ENCODE data around the gene STIM1.

The STIM1 gene

DNA sequence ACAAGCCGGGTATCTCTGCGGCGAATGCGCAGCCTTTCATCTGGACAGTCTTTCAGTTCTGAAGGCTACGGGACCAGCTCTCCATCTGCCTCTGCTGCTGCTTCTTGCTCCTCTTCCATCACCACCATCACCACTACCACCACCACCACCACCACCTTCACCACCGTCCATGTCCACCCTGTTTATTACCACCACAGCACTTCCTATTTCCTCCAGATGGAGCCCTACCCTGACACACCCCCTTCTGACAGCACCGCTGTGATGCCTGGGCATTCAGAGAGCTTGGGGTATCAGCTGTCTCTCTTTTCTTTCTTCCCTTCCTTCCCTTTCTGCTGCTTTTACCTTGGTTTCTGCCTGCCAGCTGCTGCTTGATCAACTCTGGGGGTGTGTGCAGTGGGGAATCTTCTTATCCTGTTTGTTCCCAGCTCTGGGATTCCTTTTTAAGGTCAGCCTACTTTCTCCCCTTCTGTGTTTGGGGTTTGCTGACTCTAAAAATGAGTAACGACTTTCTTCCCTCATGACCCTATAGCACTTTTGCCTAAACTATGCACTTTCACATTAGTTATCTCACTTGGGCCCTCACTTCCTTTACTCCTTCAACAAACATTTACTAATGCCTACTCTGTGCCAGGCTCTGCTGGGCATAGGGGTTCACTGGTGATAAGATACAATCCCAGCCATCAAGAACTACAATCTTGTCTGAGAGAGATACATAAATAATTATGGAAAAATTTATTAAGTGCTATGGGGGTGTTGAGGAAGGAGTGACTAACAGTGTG lies 231.3 kb downstream of the STIM1 start:
- no peak for DNase-seq (ENCODE audit: low read depth in 1 of 2, low spot score in 1 of 2)
- no peak overlapping the region for H3K27ac ChIP-seq (replicated peaks)
- no peak for TF ChIP-seq GABPA (IDR thresholded peaks at IDR 0.05; ENCODE audit: low read depth)
- TF ChIP-seq, protein P1, sequence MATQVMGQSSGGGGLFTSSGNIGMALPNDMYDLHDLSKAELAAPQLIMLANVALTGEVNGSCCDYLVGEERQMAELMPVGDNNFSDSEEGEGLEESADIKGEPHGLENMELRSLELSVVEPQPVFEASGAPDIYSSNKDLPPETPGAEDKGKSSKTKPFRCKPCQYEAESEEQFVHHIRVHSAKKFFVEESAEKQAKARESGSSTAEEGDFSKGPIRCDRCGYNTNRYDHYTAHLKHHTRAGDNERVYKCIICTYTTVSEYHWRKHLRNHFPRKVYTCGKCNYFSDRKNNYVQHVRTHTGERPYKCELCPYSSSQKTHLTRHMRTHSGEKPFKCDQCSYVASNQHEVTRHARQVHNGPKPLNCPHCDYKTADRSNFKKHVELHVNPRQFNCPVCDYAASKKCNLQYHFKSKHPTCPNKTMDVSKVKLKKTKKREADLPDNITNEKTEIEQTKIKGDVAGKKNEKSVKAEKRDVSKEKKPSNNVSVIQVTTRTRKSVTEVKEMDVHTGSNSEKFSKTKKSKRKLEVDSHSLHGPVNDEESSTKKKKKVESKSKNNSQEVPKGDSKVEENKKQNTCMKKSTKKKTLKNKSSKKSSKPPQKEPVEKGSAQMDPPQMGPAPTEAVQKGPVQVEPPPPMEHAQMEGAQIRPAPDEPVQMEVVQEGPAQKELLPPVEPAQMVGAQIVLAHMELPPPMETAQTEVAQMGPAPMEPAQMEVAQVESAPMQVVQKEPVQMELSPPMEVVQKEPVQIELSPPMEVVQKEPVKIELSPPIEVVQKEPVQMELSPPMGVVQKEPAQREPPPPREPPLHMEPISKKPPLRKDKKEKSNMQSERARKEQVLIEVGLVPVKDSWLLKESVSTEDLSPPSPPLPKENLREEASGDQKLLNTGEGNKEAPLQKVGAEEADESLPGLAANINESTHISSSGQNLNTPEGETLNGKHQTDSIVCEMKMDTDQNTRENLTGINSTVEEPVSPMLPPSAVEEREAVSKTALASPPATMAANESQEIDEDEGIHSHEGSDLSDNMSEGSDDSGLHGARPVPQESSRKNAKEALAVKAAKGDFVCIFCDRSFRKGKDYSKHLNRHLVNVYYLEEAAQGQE (IDR thresholded peaks at IDR 0.05; ENCODE audit: insufficient replicate concordance, low read depth): no peak
- no peak for TF ChIP-seq POLR2AphosphoS5 (IDR thresholded peaks at IDR 0.05; ENCODE audit: low read depth)
- TF ChIP-seq SPI1 (IDR thresholded peaks at IDR 0.05; ENCODE audit: borderline replicate concordance, low read depth): peak; percentile 36; the same call in 1 of the 2 replicates
- TF ChIP-seq, protein P2, sequence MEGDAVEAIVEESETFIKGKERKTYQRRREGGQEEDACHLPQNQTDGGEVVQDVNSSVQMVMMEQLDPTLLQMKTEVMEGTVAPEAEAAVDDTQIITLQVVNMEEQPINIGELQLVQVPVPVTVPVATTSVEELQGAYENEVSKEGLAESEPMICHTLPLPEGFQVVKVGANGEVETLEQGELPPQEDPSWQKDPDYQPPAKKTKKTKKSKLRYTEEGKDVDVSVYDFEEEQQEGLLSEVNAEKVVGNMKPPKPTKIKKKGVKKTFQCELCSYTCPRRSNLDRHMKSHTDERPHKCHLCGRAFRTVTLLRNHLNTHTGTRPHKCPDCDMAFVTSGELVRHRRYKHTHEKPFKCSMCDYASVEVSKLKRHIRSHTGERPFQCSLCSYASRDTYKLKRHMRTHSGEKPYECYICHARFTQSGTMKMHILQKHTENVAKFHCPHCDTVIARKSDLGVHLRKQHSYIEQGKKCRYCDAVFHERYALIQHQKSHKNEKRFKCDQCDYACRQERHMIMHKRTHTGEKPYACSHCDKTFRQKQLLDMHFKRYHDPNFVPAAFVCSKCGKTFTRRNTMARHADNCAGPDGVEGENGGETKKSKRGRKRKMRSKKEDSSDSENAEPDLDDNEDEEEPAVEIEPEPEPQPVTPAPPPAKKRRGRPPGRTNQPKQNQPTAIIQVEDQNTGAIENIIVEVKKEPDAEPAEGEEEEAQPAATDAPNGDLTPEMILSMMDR (IDR thresholded peaks at IDR 0.05; ENCODE audit: insufficient read depth, low read length): no peak
- no peak overlapping the region for H3K4me3 ChIP-seq (replicated peaks; ENCODE audit: insufficient read depth, low read length)
- no peaks in the 10 kb centered on the region for H3K27me3 ChIP-seq (ENCODE audit: insufficient read depth, poor library complexity, severe bottlenecking)

DNA sequence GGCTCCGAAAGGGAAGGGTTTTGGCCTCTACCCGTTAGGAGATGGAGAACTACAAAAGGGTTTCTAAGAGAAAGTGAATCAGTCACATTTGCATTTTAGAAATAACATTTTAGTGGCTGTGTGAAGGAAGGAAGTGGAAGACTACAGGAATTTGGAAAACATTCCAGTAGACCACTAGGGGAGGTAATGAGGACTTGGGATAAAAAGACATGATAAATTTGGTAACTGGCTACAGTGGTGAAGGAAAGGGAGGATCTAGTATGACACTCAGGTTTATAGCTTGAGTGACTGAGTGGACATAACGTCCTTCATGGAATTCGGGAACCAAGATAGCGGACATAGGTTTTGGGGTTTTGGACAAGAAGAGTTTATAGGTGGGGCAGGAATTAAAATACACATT lies 232.1 kb downstream of the STIM1 start:
- Histone ChIP-seq H3K27ac (replicated peaks) (no peak overlapping the region), H3K4me3 (replicated peaks; ENCODE audit: insufficient read depth, low read length) (no peak overlapping the region), H3K27me3 (ENCODE audit: insufficient read depth, poor library complexity, severe bottlenecking) (no peaks in the 10 kb centered on the region)
- no peak for TF ChIP-seq SPI1 (IDR thresholded peaks at IDR 0.05; ENCODE audit: borderline replicate concordance, low read depth)
- TF ChIP-seq POLR2AphosphoS5 (IDR thresholded peaks at IDR 0.05; ENCODE audit: low read depth): no peak
- TF ChIP-seq, protein P1 (IDR thresholded peaks at IDR 0.05; ENCODE audit: insufficient replicate concordance, low read depth): no peak
- no peak for TF ChIP-seq GABPA (IDR thresholded peaks at IDR 0.05; ENCODE audit: low read depth)
- TF ChIP-seq, protein P2 (IDR thresholded peaks at IDR 0.05; ENCODE audit: insufficient read depth, low read length): no peak
- DNase-seq (ENCODE audit: low read depth in 1 of 2, low spot score in 1 of 2): no peak

DNA sequence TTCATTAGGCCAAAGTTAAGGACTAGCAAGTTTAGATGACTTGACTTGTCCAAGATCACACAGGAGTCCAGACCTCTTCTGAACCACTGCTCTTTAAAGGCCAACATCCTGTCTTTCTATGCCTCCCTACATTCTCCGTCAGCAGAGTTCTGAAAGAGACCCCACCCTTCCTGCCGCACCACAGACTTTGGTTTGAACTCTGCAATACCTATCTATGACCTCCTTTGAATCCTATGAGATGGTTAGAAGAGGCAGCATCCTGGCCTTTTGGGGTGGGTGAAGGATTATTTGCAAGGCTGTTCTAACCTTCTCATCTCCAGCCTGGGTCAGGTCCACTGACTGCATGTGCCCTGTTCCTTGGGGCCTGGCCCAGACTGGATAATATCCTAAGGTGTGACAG lies 234.8 kb downstream of the STIM1 start:
- no peaks in the 10 kb centered on the region for H3K27me3 ChIP-seq (ENCODE audit: insufficient read depth, poor library complexity, severe bottlenecking)
- TF ChIP-seq, protein P2 (IDR thresholded peaks at IDR 0.05; ENCODE audit: insufficient read depth, low read length): no peak
- TF ChIP-seq POLR2AphosphoS5 (IDR thresholded peaks at IDR 0.05; ENCODE audit: low read depth): no peak
- TF ChIP-seq GABPA (IDR thresholded peaks at IDR 0.05; ENCODE audit: low read depth): no peak
- DNase-seq (ENCODE audit: low read depth in 1 of 2, low spot score in 1 of 2): no peak
- H3K4me3 ChIP-seq (replicated peaks; ENCODE audit: insufficient read depth, low read length): no peak overlapping the region
- H3K27ac ChIP-seq (replicated peaks): no peak overlapping the region

Data from HL-60 (cell line).